GM23248 (cell line): ENCODE results near the gene ERC1. TPM values are rescaled to one million over a fixed set of nuclear protein-coding genes. Genes with fewer than 3 reads are reported as not detected.

Source experiments
- DNase-seq: peaks from one replicate; pipeline ENCODE4 v3.0.0-alpha.2; 2015
- H2AFZ ChIP-seq: fragments of 200-600 bp; sonication (generic); 2 replicates; pipeline ENCODE4 v1.6.1; 2016; ENCODE audit warnings: antibody characterized with exemption
- H3F3A ChIP-seq: fragments of 200-600 bp; sonication (generic); 2 replicates; pipeline ENCODE4 v1.6.1; 2016; ENCODE audit warnings: mild to moderate bottlenecking, antibody characterized with exemption, mixed run types; ENCODE audit not compliant: insufficient read depth
- H3K27ac ChIP-seq: fragments of 200-600 bp; sonication (generic); 2 replicates; pipeline ENCODE4 v1.5.1; 2016; ENCODE audit warnings: mild to moderate bottlenecking
- H3K27me3 ChIP-seq: fragments of 200-600 bp; sonication (generic); replicated peaks from 2 replicates; pipeline ENCODE4 v1.6.1; 2016; ENCODE audit warnings: mild to moderate bottlenecking; ENCODE audit not compliant: insufficient read depth
- H3K36me3 ChIP-seq: fragments of 200-600 bp; sonication (generic); 2 replicates; pipeline ENCODE4 v1.6.1; 2016; ENCODE audit warnings: low read depth, mild to moderate bottlenecking
- H3K4me1 ChIP-seq: fragments of 200-600 bp; sonication (generic); 2 replicates; pipeline ENCODE4 v1.6.1; 2016; ENCODE audit warnings: mild to moderate bottlenecking; ENCODE audit not compliant: insufficient read depth
- H3K4me2 ChIP-seq: fragments of 200-600 bp; sonication (generic); one replicate; pipeline ENCODE4 v1.6.1; 2016; ENCODE audit warnings: mild to moderate bottlenecking; ENCODE audit not compliant: unreplicated experiment
- H3K4me3 ChIP-seq: fragments of 200-600 bp; sonication (generic); 2 replicates; pipeline ENCODE4 v1.5.1; 2016; ENCODE audit warnings: mild to moderate bottlenecking
- H3K79me2 ChIP-seq: fragments of 200-600 bp; sonication (generic); 2 replicates; pipeline ENCODE4 v1.6.1; 2016; ENCODE audit warnings: mild to moderate bottlenecking; ENCODE audit not compliant: insufficient read depth
- H3K9ac ChIP-seq: fragments of 200-600 bp; sonication (generic); 2 replicates; pipeline ENCODE4 v1.6.1; 2016; ENCODE audit warnings: mild to moderate bottlenecking
- H3K9me2 ChIP-seq: fragments of 200-600 bp; sonication (generic); 2 replicates; pipeline ENCODE4 v1.6.1; 2016; ENCODE audit warnings: mixed run types, mild to moderate bottlenecking, moderate library complexity; ENCODE audit not compliant: insufficient read depth
- H3K9me3 ChIP-seq: fragments of 200-600 bp; sonication (generic); one replicate; pipeline ENCODE4 v1.6.1; 2017; ENCODE audit warnings: low read depth
- H4K20me1 ChIP-seq: fragments of 200-600 bp; sonication (generic); 2 replicates; pipeline ENCODE4 v1.6.0; 2016; ENCODE audit not compliant: insufficient read depth
- EZH2 ChIP-seq: fragments of 200-600 bp; sonication (generic); IDR thresholded peaks from 2 replicates; pipeline ENCODE4 v1.6.1; 2018; ENCODE audit warnings: antibody characterized with exemption, mild to moderate bottlenecking; ENCODE audit not compliant: insufficient read depth, poor library complexity, severe bottlenecking
- EZH2phosphoT487 ChIP-seq: fragments of 200-600 bp; sonication (generic); IDR thresholded peaks from 2 replicates; pipeline ENCODE4 v1.6.1; 2018; ENCODE audit warnings: antibody characterized with exemption, moderate library complexity, mild to moderate bottlenecking, low read depth; ENCODE audit not compliant: insufficient read depth
- WGBS, 2 experiments: methylation state at CpG; one replicate each; pipeline ENCODE4 v1.1.6; 2015 to 2017; ENCODE audit warnings: low lambda C conversion rate in 2 of 2, low coverage in 1 of 2; ENCODE audit errors: missing lambda C conversion rate in 2 of 2; 5-methylcytosine and 5-hydroxymethylcytosine counted together
- in situ Hi-C: fragments of 300-500 bp; cut with MboI; formaldehyde crosslinking; loops from 2 replicates; pipeline ENCODE4 v1.15.0; 2020
- polyA plus RNA-seq: library from polyadenylated mRNA; unstranded; fragments of >200 nt; fragmentation: Nextera tagmentation; extraction: Ambion mirVana; gene quantifications from 2 replicates; pipeline ENCODE4 v1.2.1, GENCODE V29; 2016
- total RNA-seq: library from RNA; depleted of rRNA; stranded (reverse); fragments of >200 nt; shearing (Covaris generic); gene quantifications from 2 replicates; pipeline ENCODE4 v1.2.3, GENCODE V29; 2014

Gene ERC1
- total and polyA plus RNA-seq, 2 experiments from 2014 or later, result 21.5 to 23.3 TPM

DNA sequence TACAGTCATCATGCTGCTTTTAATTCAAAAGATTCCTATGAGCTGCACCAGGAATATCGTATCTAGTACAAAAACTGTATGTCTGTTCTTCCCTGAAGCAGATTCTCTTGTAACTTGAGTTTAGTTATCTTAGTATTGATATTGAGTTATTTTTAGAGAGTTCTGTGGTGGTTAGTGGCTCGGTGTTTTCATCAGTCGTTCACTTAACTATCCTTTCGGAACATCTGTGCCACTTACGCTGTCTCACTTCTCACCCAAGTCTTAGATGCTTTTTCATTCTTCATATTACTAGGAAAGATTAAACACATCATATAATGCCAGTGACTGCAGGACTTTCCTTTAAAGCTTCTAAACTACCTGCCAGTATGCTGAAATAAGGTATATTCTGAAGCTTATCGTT lies 352.4 kb downstream of the ERC1 start:
- peaks cover 12% of the 10 kb centered on the region for H3K4me1 ChIP-seq
- no peak overlapping the region for H3K4me2 ChIP-seq
- no peak overlapping the region for H3K9ac ChIP-seq
- no peak overlapping the region for H3K27ac ChIP-seq
- no peak for TF ChIP-seq EZH2phosphoT487
- TF ChIP-seq EZH2, result no peak
- H4K20me1 ChIP-seq, result no peaks in the 10 kb centered on the region
- H3K9me3 ChIP-seq, result no peaks in the 10 kb centered on the region
- DNase-seq, result no peak
- in situ Hi-C loops, result no loop called here
- WGBS, 2 experiments, result 82 to 84% methylated on average over 6 of the region's 6 CpGs
- H3K4me3 ChIP-seq, result no peak overlapping the region
- no peaks in the 10 kb centered on the region for H3K27me3 ChIP-seq
- H3K36me3 ChIP-seq, result no peaks in the 10 kb centered on the region
- H2AFZ ChIP-seq, result no peak overlapping the region
- H3F3A ChIP-seq, result peaks cover 11% of the 10 kb centered on the region
- H3K9me2 ChIP-seq, result no peaks in the 10 kb centered on the region
- H3K79me2 ChIP-seq, result 0 out of 2 replicates have a peak, but pooled peaks cover 16% of the 10 kb centered on the region

DNA sequence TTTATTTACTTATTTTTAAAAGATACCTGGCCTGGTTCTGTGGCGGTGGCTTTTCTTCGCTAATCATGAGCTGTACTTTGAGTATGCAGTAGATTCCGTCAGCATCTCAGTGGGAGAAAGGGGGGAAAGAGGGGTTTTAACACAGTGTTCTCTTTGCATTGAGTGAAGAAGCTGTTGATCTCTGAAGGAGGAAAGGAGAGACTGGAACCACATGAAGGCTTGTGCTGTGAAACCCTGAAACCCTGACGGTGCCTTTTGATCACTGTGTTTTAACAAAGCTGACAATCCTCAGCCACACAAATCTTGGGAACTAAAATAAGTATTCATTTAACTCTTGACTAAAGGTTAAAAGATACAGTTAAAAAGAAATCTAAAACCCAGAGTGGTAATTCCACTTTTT lies 353.2 kb downstream of the ERC1 start:
- Histone ChIP-seq H4K20me1 (no peaks in the 10 kb centered on the region), H3K27me3 (no peaks in the 10 kb centered on the region), H3K9ac (no peak overlapping the region), H3K36me3 (no peaks in the 10 kb centered on the region), H2AFZ (no peak overlapping the region), H3K79me2 (0 out of 2 replicates have a peak, but pooled peaks cover 14% of the 10 kb centered on the region), H3F3A (peaks cover 17% of the 10 kb centered on the region), H3K4me1 (peaks cover 18% of the 10 kb centered on the region), H3K27ac (no peak overlapping the region), H3K4me2 (no peak overlapping the region), H3K4me3 (no peak overlapping the region), H3K9me3 (no peaks in the 10 kb centered on the region), H3K9me2 (no peaks in the 10 kb centered on the region)
- DNase-seq, result no peak
- WGBS, 2 experiments, result 95 to 100% methylated on average over 4 of the region's 4 CpGs
- in situ Hi-C loops, result no loop called here
- TF ChIP-seq EZH2 (no peak), EZH2phosphoT487 (no peak)

DNA sequence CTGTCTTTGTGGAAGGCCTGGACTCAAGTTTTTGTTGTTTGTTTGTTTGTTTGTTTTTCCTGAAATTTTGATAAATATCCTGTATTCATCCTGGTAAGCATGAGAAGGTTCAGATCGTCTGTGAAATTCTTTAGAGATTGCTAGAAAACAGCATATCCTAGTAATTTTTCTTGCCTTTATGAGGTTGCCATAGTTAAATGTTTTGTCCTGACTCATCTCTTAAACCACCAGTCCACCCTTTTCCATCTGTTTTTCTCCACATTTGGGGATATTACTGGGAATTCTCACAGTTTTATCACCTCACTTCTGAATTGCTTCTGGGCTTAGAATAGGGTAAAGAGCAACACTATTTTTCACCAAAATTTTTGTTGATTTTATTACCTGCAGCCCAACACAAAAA lies 355.1 kb downstream of the ERC1 start:
- Histone ChIP-seq H3K9ac (peak overlapping the region; percentile 32), H3K4me2 (peak overlapping the region; percentile 38), H2AFZ (no peak overlapping the region), H3K4me1 (peaks cover 36% of the 10 kb centered on the region), H3K4me3 (no peak overlapping the region), H4K20me1 (no peaks in the 10 kb centered on the region), H3K36me3 (no peaks in the 10 kb centered on the region), H3K27me3 (no peaks in the 10 kb centered on the region), H3K27ac (peak overlapping the region; percentile 70), H3K9me3 (no peaks in the 10 kb centered on the region), H3K9me2 (no peaks in the 10 kb centered on the region), H3F3A (peaks cover 34% of the 10 kb centered on the region), H3K79me2 (0 out of 2 replicates have a peak, but pooled peaks cover 14% of the 10 kb centered on the region)
- WGBS, 2 experiments, result 0 to 4% methylated on average over 1 of the region's 1 CpG
- DNase-seq, result peak; percentile 66
- TF ChIP-seq EZH2phosphoT487 (no peak), EZH2 (no peak)
- in situ Hi-C loops, result no loop called here

DNA sequence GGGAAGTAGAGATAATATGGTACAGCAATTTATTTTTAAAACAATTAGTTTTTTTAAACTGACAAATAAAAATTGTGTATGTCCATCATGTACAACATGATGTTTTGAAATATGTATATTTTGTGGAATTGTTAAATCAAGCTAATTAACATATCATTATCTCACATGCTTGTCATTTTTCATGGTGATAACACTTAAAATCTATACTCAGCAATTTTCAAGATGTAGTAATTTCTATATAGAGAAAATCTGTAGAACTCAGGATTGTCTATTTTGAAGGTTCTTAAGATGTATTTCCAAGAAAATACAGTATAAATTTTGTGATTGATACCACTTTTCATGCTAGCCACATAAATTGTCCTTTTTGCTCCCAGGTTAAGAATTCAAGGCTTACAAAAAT lies 356.3 kb downstream of the ERC1 start:
- TF ChIP-seq EZH2phosphoT487 (no peak), EZH2 (no peak)
- H3K9me2 ChIP-seq, result no peaks in the 10 kb centered on the region
- no peaks in the 10 kb centered on the region for H3K27me3 ChIP-seq
- H3K79me2 ChIP-seq, result 0 out of 2 replicates have a peak, but pooled peaks cover 14% of the 10 kb centered on the region
- no peak for DNase-seq
- H3F3A ChIP-seq, result peaks cover 37% of the 10 kb centered on the region
- in situ Hi-C loops, result no loop called here
- H3K9me3 ChIP-seq, result no peaks in the 10 kb centered on the region
- no peak overlapping the region for H2AFZ ChIP-seq
- no peaks in the 10 kb centered on the region for H3K36me3 ChIP-seq
- no peak overlapping the region for H3K27ac ChIP-seq
- peaks cover 41% of the 10 kb centered on the region for H3K4me1 ChIP-seq
- H3K4me3 ChIP-seq, result no peak overlapping the region
- H4K20me1 ChIP-seq, result no peaks in the 10 kb centered on the region
- no peak overlapping the region for H3K9ac ChIP-seq
- no peak overlapping the region for H3K4me2 ChIP-seq

DNA sequence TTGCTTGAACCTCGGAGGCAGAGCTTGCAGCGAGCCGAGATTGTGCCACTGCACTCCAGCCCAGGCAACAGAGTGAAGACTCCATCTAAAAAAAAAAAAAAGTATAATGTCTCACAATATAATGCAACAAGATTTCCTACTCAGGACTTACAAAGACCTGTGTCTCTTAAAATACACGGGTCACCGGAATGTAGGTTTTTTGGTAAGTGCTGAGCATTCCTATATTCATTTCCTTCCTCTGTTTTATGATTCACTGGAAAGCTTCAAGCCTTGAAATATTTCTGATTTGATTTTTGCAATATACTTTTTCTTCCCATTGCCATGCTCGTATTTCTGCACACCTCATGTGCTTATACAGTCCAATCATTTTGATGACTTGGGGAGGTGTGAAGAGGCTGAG lies 357.6 kb downstream of the ERC1 start:
- no peaks in the 10 kb centered on the region for H3K36me3 ChIP-seq
- H3K79me2 ChIP-seq, result 0 out of 2 replicates have a peak, but pooled peaks cover 14% of the 10 kb centered on the region
- DNase-seq, result peak; percentile 12
- H3K27me3 ChIP-seq, result no peaks in the 10 kb centered on the region
- no peaks in the 10 kb centered on the region for H3K9me3 ChIP-seq
- H3F3A ChIP-seq, result peaks cover 37% of the 10 kb centered on the region
- H3K9me2 ChIP-seq, result no peaks in the 10 kb centered on the region
- no peak overlapping the region for H3K27ac ChIP-seq
- 82 to 88% methylated on average over 6 of the region's 6 CpGs for WGBS, 2 experiments
- no peak overlapping the region for H3K9ac ChIP-seq
- no peaks in the 10 kb centered on the region for H4K20me1 ChIP-seq
- in situ Hi-C loops, result no loop called here
- H3K4me2 ChIP-seq, result no peak overlapping the region
- no peak overlapping the region for H3K4me3 ChIP-seq
- H3K4me1 ChIP-seq, result peaks cover 41% of the 10 kb centered on the region
- TF ChIP-seq EZH2phosphoT487 (no peak), EZH2 (no peak)
- H2AFZ ChIP-seq, result no peak overlapping the region
